Gastrocnemius medialis (tissue), 4 donors: ENCODE measurements around the gene ARSI.
A peak's percentile ranks its signal among the peaks of the same experiment; 100 is the strongest.

Experiments
- CTCF ChIP-seq, 5 experiments: fragments of 450-650 bp in 3 of 5; fragments of 200-600 bp in 2 of 5; sonication (generic) in 2 of 5; IDR thresholded peaks in 4 of 5; conservative IDR thresholded peaks in 1 of 5; 1 replicate in 4 of 5; 2 replicates in 1 of 5; pipeline ENCODE4 v1.5.1; 2016 to 2019; ENCODE audit warnings: antibody characterized with exemption in 5 of 5, mild to moderate bottlenecking in 3 of 5, moderate library complexity in 3 of 5
- POLR2A ChIP-seq, 2 donors: fragments of 450-650 bp; IDR thresholded peaks; one replicate each; pipeline ENCODE4 v1.6.1; 2017; ENCODE audit warnings: antibody characterized with exemption in 2 of 2, mild to moderate bottlenecking in 2 of 2, moderate library complexity in 2 of 2

GRCh38 chr5:150256410-150257064, 46.2 kb downstream of the ARSI start:
- TF ChIP-seq CTCF (IDR thresholded peaks at IDR 0.05 in 4 of 5, conservative IDR thresholded peaks at IDR 0.05 in 1 of 5) (peak in 4 of 5 experiments; percentile 14 to 42 (median 22)), POLR2A (IDR thresholded peaks at IDR 0.05) (no peak)
